Measurements from ENCODE around the gene SOSTDC1. TPM values are rescaled to one million over a fixed set of nuclear protein-coding genes. Genes with fewer than 3 reads are reported as not detected.

SOSTDC1 gene, protein sequence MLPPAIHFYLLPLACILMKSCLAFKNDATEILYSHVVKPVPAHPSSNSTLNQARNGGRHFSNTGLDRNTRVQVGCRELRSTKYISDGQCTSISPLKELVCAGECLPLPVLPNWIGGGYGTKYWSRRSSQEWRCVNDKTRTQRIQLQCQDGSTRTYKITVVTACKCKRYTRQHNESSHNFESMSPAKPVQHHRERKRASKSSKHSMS
- not detected in 2 replicates for total RNA-seq

DNA sequence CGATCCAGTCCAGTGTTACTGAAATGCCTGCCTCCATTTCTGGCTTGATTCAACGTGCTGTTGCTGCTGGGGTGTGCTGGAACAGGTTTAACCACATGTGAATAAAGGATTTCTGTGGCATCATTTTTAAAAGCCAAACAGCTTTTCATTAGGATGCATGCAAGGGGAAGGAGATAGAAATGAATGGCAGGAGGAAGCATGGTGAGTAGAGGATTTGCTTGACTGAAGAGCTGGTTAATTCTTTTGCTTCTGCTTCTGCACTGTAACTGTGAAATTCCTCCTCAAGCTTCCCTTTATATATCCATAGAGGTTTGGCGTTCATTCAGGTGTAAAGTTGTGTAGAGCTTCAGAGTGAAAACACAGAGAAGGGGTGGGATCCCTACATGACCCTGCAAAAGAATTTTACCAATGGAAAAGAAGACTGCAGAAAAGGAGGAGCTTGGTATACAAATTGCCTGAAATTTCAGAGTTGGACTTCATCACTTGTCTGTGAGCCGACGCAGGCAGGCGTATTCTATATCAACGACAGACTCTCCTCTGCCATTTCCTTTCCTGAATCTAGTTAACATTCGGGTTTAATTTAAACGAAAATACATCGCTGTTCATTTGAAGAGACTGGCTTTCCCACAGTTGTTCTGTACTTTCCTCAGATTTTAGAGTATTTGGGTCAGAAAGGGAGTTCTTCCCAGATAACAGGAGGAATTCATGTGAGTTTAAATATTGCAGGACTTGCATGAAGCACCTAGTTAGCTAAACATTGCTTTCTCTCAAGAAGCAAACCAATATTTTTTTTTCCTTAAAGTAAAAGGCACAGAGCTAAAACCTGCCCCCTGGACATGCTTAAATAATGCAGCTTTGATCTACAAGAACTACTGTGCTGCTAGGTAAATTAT, at the start of gene SOSTDC1:
TSS of gene SOSTDC1 (minus strand) at position 270 of the 893 bp plus-strand sequence. CDS start at position 200, 70 bp downstream.

DNA sequence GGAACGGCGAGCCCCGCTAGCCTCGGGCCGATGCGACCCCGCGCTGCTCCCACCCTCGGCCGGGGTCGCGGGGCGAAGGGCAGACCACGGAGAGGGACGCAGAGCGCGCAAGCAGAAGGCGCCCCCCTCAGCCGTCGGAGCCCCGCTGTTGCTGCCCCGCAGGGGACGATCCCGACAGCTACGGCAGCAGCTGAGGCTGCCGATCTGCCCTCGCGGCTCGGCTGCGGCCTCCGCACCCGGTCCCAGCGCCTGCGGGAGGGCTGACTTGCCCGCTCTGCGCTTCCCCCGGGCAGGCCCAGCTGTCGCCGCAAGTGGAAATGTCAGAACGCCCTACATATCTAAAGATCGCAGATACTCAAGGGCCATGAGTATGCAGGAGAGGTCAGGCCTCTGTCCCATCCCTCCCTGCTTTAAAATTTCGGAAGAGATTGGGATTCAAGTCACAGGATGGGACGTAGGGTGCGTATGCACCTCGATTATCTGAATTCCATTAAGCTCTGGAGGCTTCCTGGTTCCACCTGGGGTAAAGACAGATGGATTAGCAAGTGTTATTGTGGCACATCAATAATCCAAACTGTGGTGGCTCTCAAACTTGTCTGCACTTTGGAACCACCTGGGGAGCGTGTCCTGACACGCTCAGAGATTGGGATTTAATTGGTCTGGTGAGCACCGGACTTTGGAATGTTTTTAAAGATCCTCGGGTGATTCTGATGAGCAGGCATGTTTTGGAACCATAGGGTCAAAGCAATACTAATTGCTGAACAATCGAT, 44.0 kb downstream of the SOSTDC1 start, which contains the start of gene CRPPA:
TSS of gene CRPPA (minus strand) at position 206 of the 770 bp plus-strand sequence. CDS start 216 bp downstream, outside the sequence.

Other genes starting within 250 kb of the SOSTDC1 start
- gene CRPPA, start 44.2 kb downstream of the SOSTDC1 start, total RNA-seq: 1.4 and 2.4 TPM in 2 replicates
- not detected in 2 replicates for gene LRRC72, start 61.1 kb upstream of the SOSTDC1 start, total RNA-seq
- 17.0 and 26.7 TPM in 2 replicates for gene ANKMY2, start 180.0 kb upstream of the SOSTDC1 start, total RNA-seq
- gene BZW2, start 180.4 kb upstream of the SOSTDC1 start, total RNA-seq: 35.0 and 43.5 TPM in 2 replicates

Data from smooth muscle cell of the pulmonary artery (primary cell).